HG03354 (cell line): Measurements from ENCODE around the gene KIAA0232.
A peak's percentile ranks its signal among the peaks of the same experiment; 100 is the strongest.
"Not testable (repeated sequence)": the region's sequence is repeated elsewhere in the genome, so short reads cannot be mapped to it uniquely, and the experiment has no call there.

Experiments used
- ATAC-seq: cut with Tn5 transposase; IDR thresholded peaks from one replicate; pipeline ENCODE4 v1.9.1; 2021; ENCODE audit warnings: mild to moderate bottlenecking; ENCODE audit not compliant: unreplicated experiment, poor library complexity, severe bottlenecking

KIAA0232 gene

GRCh38 chr4:6773106-6773505 is 9.4 kb upstream of the KIAA0232 start:
- ATAC-seq, result no peak

GRCh38 chr4:6773616-6774540 is 8.6 kb upstream of the KIAA0232 start:
- ATAC-seq, result no peak

- ATAC-seq, result no peak
Observed at GRCh38 chr4:6775746-6776145, 6.8 kb upstream of the KIAA0232 start.

- ATAC-seq, result no peak
Observed at GRCh38 chr4:6776920-6777635, 5.4 kb upstream of the KIAA0232 start.

- no peak for ATAC-seq
Observed at GRCh38 chr4:6777636-6778281, 4.8 kb upstream of the KIAA0232 start.

- no peak for ATAC-seq
Observed at GRCh38 chr4:6778435-6778834, 4.1 kb upstream of the KIAA0232 start.

GRCh38 chr4:6779667-6780565 is 2.6 kb upstream of the KIAA0232 start:
- ATAC-seq, result no peak

GRCh38 chr4:6781113-6781512 is 1.4 kb upstream of the KIAA0232 start:
- ATAC-seq, result no peak

GRCh38 chr4:6781561-6781960 is 966 bp upstream of the KIAA0232 start:
- ATAC-seq, result no peak

- ATAC-seq, result no peak
Observed at GRCh38 chr4:6782846-6783110, 251 bp downstream of the KIAA0232 start.

- ATAC-seq, result peak; percentile 76
Observed at GRCh38 chr4:6783111-6783981, 819 bp downstream of the KIAA0232 start.

GRCh38 chr4:6785572-6785925 is 3.0 kb downstream of the KIAA0232 start:
- no peak for ATAC-seq

GRCh38 chr4:6788123-6788522 is 5.6 kb downstream of the KIAA0232 start:
- no peak for ATAC-seq

- not testable (repeated sequence) for ATAC-seq
Observed at GRCh38 chr4:6791245-6791644, 8.7 kb downstream of the KIAA0232 start.

- ATAC-seq, result not testable (repeated sequence)
Observed at GRCh38 chr4:6791796-6792195, 9.3 kb downstream of the KIAA0232 start.

- ATAC-seq, result no peak
Observed at GRCh38 chr4:6794189-6794588, 11.7 kb downstream of the KIAA0232 start.

- ATAC-seq, result no peak
Observed at GRCh38 chr4:6795821-6796220, 13.3 kb downstream of the KIAA0232 start.

- ATAC-seq, result not testable (repeated sequence)
Observed at GRCh38 chr4:6797368-6797767, 14.8 kb downstream of the KIAA0232 start.

GRCh38 chr4:6799091-6799490 is 16.6 kb downstream of the KIAA0232 start:
- ATAC-seq, result no peak
